ENCODE data around the gene IL1A. TPM values are rescaled to one million over a fixed set of nuclear protein-coding genes. Genes with fewer than 3 reads are reported as not detected.

The IL1A gene
- total RNA-seq, 8 experiments from 2014 or later, result 0.05 to 2.6 (median 0.22) TPM; not detected in 2

- peaks cover 5 to 6% of the 10 kb centered on the region in 2 donors for H3K4me1 ChIP-seq (replicated peaks in 1 of 2)
- no peak for ATAC-seq (replicated peaks in 6 of 8)
- 88 to 98% (median 94%) methylated on average over 3 to 4 of the region's 4 CpGs for WGBS, 10 experiments
- H3K27ac ChIP-seq, result no peak overlapping the region
- H3K4me3 ChIP-seq, result no peak overlapping the region
- in situ Hi-C loops (cut with MboI; ENCODE audit: low pct_unique_long_range_greater_than_20kb in 2 of 9, low sequenced_read_pairs in 9 of 9, unreplicated experiment in 9 of 9), result loop anchor here in 3 of 9 experiments (25.0 kb wide), 1 partner anchor 175 kb away; no protein-coding TSS in a partner anchor
Observed at GRCh38 chr2:112762276-112762675, 22.0 kb downstream of the IL1A start.

- no peak for ATAC-seq (replicated peaks in 6 of 8)
- WGBS, 10 experiments, result 80 to 100% (median 100%) methylated on average over 1 of the region's 1 CpG; no CpG with 5 or more reads in 4 of the 10 experiments
- peaks cover under 1 to 3% of the 10 kb centered on the region in 2 donors for H3K4me1 ChIP-seq (replicated peaks in 1 of 2)
- in situ Hi-C loops (cut with MboI; ENCODE audit: low pct_unique_long_range_greater_than_20kb in 2 of 9, low sequenced_read_pairs in 9 of 9, unreplicated experiment in 9 of 9), result loop anchor here in 3 of 9 experiments (25.0 kb wide), 1 partner anchor 177 kb away; no protein-coding TSS in a partner anchor
- no peak overlapping the region for H3K4me3 ChIP-seq
- no peak overlapping the region for H3K27ac ChIP-seq
Observed at GRCh38 chr2:112760149-112760548, 24.1 kb downstream of the IL1A start.

- 20 to 100% (median 87%) methylated on average over 1 to 2 of the region's 2 CpGs for WGBS, 10 experiments
- no peak for ATAC-seq (replicated peaks in 6 of 8)
- in situ Hi-C loops (cut with MboI; ENCODE audit: low pct_unique_long_range_greater_than_20kb in 2 of 9, low sequenced_read_pairs in 9 of 9, unreplicated experiment in 9 of 9), result loop anchor here in 5 of 9 experiments (10.0 to 25.0 kb wide), 2 partner anchors 179 to 186 kb away; no protein-coding TSS in a partner anchor
Observed at GRCh38 chr2:112758711-112759110, 25.6 kb downstream of the IL1A start.

GRCh38 chr2:112757265-112757664, 27.0 kb downstream of the IL1A start:
- WGBS, 10 experiments, result 90 to 100% (median 100%) methylated on average over 1 to 3 of the region's 3 CpGs; no CpG with 5 or more reads in 3 of the 10 experiments
- ATAC-seq (replicated peaks in 6 of 8), result peak in 1 of 8 experiments; percentile 27
- in situ Hi-C loops (cut with MboI; ENCODE audit: low pct_unique_long_range_greater_than_20kb in 2 of 9, low sequenced_read_pairs in 9 of 9, unreplicated experiment in 9 of 9), result loop anchor here in 5 of 9 experiments (10.0 to 25.0 kb wide), 2 partner anchors 180 to 188 kb away; no protein-coding TSS in a partner anchor
- Histone ChIP-seq H3K4me1 (replicated peaks in 1 of 2) (no peaks in the 10 kb centered on the region), H3K4me3 (no peak overlapping the region), H3K27ac (no peak overlapping the region)

More at GRCh38 chr2:112758711-112759110, 25.6 kb downstream of the IL1A start:
- H3K27ac ChIP-seq, result no peak overlapping the region
- H3K4me3 ChIP-seq, result no peak overlapping the region
- H3K4me1 ChIP-seq (replicated peaks in 1 of 2), result peaks cover 0 to 2% of the 10 kb centered on the region in 2 donors

- Histone ChIP-seq H3K4me3 (no peak overlapping the region), H3K27ac (no peak overlapping the region), H3K4me1 (replicated peaks in 1 of 2) (no peaks in the 10 kb centered on the region)
- 87 to 100% (median 93%) methylated on average over 1 to 3 of the region's 3 CpGs; no CpG with 5 or more reads in 3 of the 10 experiments for WGBS, 10 experiments
- ATAC-seq (replicated peaks in 6 of 8), result no peak
- in situ Hi-C loops (cut with MboI; ENCODE audit: low pct_unique_long_range_greater_than_20kb in 2 of 9, low sequenced_read_pairs in 9 of 9, unreplicated experiment in 9 of 9), result loop anchor here in 5 of 9 experiments (10.0 to 25.0 kb wide), 2 partner anchors 181 to 189 kb away; no protein-coding TSS in a partner anchor
Observed at GRCh38 chr2:112756207-112756606, 28.1 kb downstream of the IL1A start.

- H3K4me3 ChIP-seq, result no peak overlapping the region
- ATAC-seq (replicated peaks in 6 of 8), result no peak
- H3K27ac ChIP-seq, result no peak overlapping the region
- 50 to 100% (median 97%) methylated on average over 1 to 4 of the region's 4 CpGs for WGBS, 10 experiments
- in situ Hi-C loops (cut with MboI; ENCODE audit: low pct_unique_long_range_greater_than_20kb in 2 of 9, low sequenced_read_pairs in 9 of 9, unreplicated experiment in 9 of 9), result loop anchor here in 5 of 9 experiments (10.0 to 25.0 kb wide), 2 partner anchors 182 to 189 kb away; no protein-coding TSS in a partner anchor
- H3K4me1 ChIP-seq (replicated peaks in 1 of 2), result peaks cover 0 to 1% of the 10 kb centered on the region in 2 donors
Observed at GRCh38 chr2:112755444-112755843, 28.8 kb downstream of the IL1A start.

- H3K4me3 ChIP-seq, result no peak overlapping the region
- no peak for ATAC-seq (replicated peaks in 6 of 8)
- H3K4me1 ChIP-seq (replicated peaks in 1 of 2), result peaks cover 6 to 8% of the 10 kb centered on the region in 2 donors
- H3K27ac ChIP-seq, result no peak overlapping the region
- WGBS, 10 experiments, result 88 to 100% (median 100%) methylated on average over 1 of the region's 1 CpG; no CpG with 5 or more reads in 5 of the 10 experiments
- in situ Hi-C loops (cut with MboI; ENCODE audit: low pct_unique_long_range_greater_than_20kb in 2 of 9, low sequenced_read_pairs in 9 of 9, unreplicated experiment in 9 of 9), result loop anchor here in 5 of 9 experiments (10.0 to 25.0 kb wide), 2 partner anchors 183 to 190 kb away; no protein-coding TSS in a partner anchor
Observed at GRCh38 chr2:112754564-112754963, 29.7 kb downstream of the IL1A start.

- in situ Hi-C loops (cut with MboI; ENCODE audit: low pct_unique_long_range_greater_than_20kb in 2 of 9, low sequenced_read_pairs in 9 of 9, unreplicated experiment in 9 of 9), result loop anchor here in 5 of 9 experiments (10.0 to 25.0 kb wide), 2 partner anchors 185 to 192 kb away; no protein-coding TSS in a partner anchor
- no peak for ATAC-seq (replicated peaks in 6 of 8)
- WGBS, 10 experiments, result 43 to 100% (median 85%) methylated on average over 1 to 4 of the region's 4 CpGs; no CpG with 5 or more reads in 1 of the 10 experiments
- Histone ChIP-seq H3K4me1 (replicated peaks in 1 of 2) (peaks cover 6 to 8% of the 10 kb centered on the region in 2 donors), H3K4me3 (no peak overlapping the region), H3K27ac (no peak overlapping the region)
Observed at GRCh38 chr2:112752667-112753066, 31.6 kb downstream of the IL1A start.

- in situ Hi-C loops (cut with MboI; ENCODE audit: low pct_unique_long_range_greater_than_20kb in 2 of 9, low sequenced_read_pairs in 9 of 9, unreplicated experiment in 9 of 9), result loop anchor here in 5 of 9 experiments (10.0 to 25.0 kb wide), 2 partner anchors 186 to 193 kb away; no protein-coding TSS in a partner anchor
Observed at GRCh38 chr2:112751451-112752197, 32.7 kb downstream of the IL1A start.

GRCh38 chr2:112750560-112750843, 33.8 kb downstream of the IL1A start:
- in situ Hi-C loops (cut with MboI; ENCODE audit: low pct_unique_long_range_greater_than_20kb in 2 of 9, low sequenced_read_pairs in 9 of 9, unreplicated experiment in 9 of 9), result loop anchor here in 5 of 9 experiments (10.0 to 25.0 kb wide), 2 partner anchors 187 to 194 kb away; no protein-coding TSS in a partner anchor
- ATAC-seq (replicated peaks in 6 of 8), result no peak

More at GRCh38 chr2:112751451-112752197, 32.7 kb downstream of the IL1A start:
- no peak overlapping the region for H3K4me3 ChIP-seq
- H3K27ac ChIP-seq, result no peak overlapping the region
- ATAC-seq (replicated peaks in 6 of 8), result peak in 4 of 8 experiments; percentile 22 to 38 (median 24)
- peaks cover 6 to 8% of the 10 kb centered on the region in 2 donors for H3K4me1 ChIP-seq (replicated peaks in 1 of 2)

GRCh38 chr2:112749755-112750559, 34.3 kb downstream of the IL1A start:
- no peak overlapping the region for H3K4me3 ChIP-seq
- peaks cover 6 to 8% of the 10 kb centered on the region in 2 donors for H3K4me1 ChIP-seq (replicated peaks in 1 of 2)
- ATAC-seq (replicated peaks in 6 of 8), result peak; percentile 92 to 97 (median 95)
- H3K27ac ChIP-seq, result no peak overlapping the region
- 42 to 89% (median 61%) methylated on average over 2 to 6 of the region's 9 CpGs; no CpG with 5 or more reads in 3 of the 10 experiments for WGBS, 10 experiments
- in situ Hi-C loops (cut with MboI; ENCODE audit: low pct_unique_long_range_greater_than_20kb in 2 of 9, low sequenced_read_pairs in 9 of 9, unreplicated experiment in 9 of 9), result loop anchor here (10.0 to 25.0 kb wide), 5 partner anchors 113 to 195 kb away; partner anchors contain the start of gene SLC20A1 (in 1 of the 9)

More at GRCh38 chr2:112750560-112750843, 33.8 kb downstream of the IL1A start:
- Histone ChIP-seq H3K27ac (no peak overlapping the region), H3K4me3 (no peak overlapping the region), H3K4me1 (replicated peaks in 1 of 2) (peaks cover 6 to 8% of the 10 kb centered on the region in 2 donors)

- in situ Hi-C loops (cut with MboI; ENCODE audit: low pct_unique_long_range_greater_than_20kb in 2 of 9, low sequenced_read_pairs in 9 of 9, unreplicated experiment in 9 of 9), result loop anchor here in 5 of 9 experiments (25.0 kb wide), 4 partner anchors 103 to 197 kb away; partner anchors contain the start of gene SLC20A1 (in 1 of the 5)
- no peak for ATAC-seq (replicated peaks in 6 of 8)
- Histone ChIP-seq H3K4me1 (replicated peaks in 1 of 2) (no peaks in the 10 kb centered on the region), H3K4me3 (no peak overlapping the region), H3K27ac (no peak overlapping the region)
- 60 to 100% (median 100%) methylated on average over 1 to 5 of the region's 7 CpGs; no CpG with 5 or more reads in 1 of the 10 experiments for WGBS, 10 experiments
Observed at GRCh38 chr2:112740527-112740926, 43.8 kb downstream of the IL1A start.
